GM19463 (cell line): Measurements from ENCODE around the gene SRRT.

Experiments
- ATAC-seq: cut with Tn5 transposase; IDR thresholded peaks from one replicate; pipeline ENCODE4 v1.9.1; 2021; ENCODE audit warnings: mild to moderate bottlenecking, moderate library complexity; ENCODE audit not compliant: unreplicated experiment

Gene SRRT, protein sequence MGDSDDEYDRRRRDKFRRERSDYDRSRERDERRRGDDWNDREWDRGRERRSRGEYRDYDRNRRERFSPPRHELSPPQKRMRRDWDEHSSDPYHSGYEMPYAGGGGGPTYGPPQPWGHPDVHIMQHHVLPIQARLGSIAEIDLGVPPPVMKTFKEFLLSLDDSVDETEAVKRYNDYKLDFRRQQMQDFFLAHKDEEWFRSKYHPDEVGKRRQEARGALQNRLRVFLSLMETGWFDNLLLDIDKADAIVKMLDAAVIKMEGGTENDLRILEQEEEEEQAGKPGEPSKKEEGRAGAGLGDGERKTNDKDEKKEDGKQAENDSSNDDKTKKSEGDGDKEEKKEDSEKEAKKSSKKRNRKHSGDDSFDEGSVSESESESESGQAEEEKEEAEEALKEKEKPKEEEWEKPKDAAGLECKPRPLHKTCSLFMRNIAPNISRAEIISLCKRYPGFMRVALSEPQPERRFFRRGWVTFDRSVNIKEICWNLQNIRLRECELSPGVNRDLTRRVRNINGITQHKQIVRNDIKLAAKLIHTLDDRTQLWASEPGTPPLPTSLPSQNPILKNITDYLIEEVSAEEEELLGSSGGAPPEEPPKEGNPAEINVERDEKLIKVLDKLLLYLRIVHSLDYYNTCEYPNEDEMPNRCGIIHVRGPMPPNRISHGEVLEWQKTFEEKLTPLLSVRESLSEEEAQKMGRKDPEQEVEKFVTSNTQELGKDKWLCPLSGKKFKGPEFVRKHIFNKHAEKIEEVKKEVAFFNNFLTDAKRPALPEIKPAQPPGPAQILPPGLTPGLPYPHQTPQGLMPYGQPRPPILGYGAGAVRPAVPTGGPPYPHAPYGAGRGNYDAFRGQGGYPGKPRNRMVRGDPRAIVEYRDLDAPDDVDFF

DNA sequence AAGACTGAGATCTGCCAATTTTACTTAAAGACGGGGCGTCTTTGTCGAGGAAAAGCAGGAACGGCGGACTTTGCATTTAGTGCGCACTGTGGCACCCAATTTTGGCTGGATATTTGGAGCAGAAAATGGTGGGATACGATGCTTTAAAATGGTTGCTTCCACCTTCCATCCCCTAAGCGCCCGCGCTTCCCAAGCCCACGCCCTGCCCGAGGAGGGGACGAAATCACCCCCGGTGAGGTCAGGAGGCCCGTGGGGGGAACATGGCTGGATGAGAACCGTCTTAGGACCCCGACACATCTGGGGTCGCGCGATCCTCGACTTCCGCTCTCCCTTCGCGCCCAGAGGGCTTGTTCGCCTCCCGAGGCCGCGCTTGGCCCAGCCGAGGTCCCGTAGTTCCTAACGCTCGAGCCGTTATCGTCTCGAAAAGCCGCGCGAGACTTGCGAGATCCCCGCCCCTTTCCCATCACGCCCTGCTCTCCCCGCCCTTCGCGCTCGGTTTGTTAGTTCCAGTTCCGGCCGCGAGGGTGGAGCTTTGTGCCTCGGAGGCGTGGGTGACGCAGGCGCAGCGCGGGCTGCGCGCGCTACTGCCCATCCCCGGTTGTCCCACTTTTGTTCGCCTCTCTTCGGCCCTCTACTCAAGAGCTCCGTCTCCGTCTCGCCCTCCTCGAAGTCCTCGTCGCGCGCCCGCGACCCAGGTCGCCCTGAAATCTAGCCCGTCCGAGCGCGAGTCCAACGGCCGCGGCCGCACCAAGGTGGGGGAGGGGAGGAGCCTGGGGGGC lies at the start of gene SRRT:
Gene SRRT, plus strand, starts transcription at position 527 of the 779 bp plus-strand sequence. CDS start 488 bp downstream, outside the sequence.
- ATAC-seq: peak; percentile 94

DNA sequence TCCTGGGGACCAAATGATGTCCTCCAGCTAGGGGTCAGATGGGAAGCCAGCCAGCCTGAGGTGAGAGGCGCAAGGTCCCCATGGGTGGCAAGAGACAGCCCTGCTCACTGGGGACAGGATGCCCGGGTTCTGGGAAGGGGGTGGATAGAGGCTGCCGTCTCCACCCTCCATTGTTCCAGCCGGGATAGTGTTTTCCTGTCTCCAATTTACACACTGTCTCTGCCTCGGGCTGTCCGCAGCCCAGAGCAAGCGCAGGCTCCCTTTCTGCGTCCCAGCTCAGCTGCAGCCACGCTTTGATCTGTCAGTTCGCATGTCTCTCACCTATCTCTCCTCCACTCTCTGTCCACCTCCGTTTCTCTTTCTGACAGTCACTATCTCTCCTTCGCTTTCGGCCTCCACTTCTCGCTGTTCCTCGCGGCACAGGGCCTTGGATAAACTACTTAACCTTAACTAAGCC lies 49.7 kb upstream of the SRRT start:
- ATAC-seq: no peak

DNA sequence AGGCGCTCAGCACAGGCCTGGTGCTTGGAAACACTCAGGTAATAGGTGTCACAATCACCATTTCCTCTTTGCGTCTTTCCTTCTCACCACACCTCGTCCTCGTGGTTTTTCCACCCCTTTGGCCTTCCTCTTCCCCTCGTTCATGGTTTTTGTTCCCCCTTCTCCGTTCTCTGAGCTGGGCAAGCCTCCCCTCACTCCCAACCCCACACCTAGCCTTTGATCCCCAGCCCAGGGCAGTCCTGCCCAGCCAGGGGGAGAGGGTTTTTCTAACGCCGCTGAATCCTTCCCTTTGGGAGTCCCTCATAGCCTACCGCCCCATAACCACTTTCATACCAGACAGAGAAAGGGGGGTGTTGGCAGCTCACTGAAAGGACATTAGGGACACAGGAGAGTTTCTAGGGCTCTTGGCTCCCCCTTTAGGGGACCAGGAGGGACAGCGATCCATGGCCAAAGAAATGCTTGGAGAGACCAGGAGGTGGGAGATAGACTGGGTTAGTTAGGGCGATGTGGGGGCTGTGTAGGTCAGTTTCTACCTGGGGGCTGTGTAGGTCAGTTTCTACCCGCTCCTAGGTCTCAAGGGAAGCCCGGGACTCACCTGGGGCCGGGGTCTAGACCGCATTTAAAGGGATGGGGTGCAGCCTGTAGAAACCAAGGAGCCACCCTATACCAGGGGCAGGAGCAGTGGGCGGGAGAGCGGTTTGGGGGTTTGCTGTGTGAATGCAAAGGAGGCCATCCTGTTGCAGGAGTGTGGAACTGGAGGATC lies 49.0 kb upstream of the SRRT start:
- no peak for ATAC-seq

DNA sequence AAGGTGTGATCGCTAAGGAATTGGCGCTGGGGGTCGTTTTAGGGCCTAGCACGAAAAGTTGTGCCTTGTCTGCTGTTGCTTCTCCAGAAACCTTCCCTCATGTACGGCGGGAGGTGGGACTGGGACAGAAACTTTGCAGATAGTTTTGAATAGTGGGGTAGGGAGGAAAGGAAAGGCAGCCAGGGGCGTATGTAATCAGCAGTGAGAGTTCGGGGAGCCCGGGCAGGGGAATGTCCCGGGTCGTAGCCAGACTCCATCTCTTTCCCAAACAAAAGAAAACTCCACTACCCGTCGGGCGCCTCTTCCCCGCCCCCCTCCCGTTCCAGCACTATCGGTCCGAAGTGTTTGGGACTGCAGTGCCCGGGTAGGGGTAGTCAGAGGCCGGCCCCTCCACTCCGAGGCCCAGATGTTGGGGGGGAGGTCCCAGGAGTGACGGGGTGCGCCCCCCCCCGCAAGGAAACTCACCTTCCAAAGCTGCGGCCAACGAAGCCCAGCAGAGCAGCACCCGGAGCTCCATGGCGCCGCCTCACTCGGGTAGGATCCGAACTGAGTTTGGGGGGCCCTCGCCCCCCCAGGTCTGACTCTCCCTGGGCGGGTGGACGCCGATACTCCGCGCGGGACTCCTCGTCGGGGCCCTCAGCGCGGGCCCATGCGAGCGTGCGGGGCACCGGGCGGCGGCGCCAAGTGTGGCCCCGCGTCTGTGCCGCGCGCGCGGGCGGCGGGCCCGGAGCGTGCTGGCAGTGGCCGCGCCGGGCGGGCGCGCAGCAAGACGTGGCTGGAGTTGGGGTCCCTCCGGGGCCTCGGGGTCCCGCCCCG lies 48.2 kb upstream of the SRRT start:
- no peak for ATAC-seq

- ATAC-seq: no peak
Measured at GRCh38 chr7:100827330-100828226, 47.3 kb upstream of the SRRT start, which contains the start of gene EPHB4. TSS of gene EPHB4 (minus strand) at chr7:100827523. CDS start at chr7:100827030, 493 bp downstream.

- ATAC-seq: no peak
Measured at GRCh38 chr7:100829150-100829716, 45.7 kb upstream of the SRRT start.

DNA sequence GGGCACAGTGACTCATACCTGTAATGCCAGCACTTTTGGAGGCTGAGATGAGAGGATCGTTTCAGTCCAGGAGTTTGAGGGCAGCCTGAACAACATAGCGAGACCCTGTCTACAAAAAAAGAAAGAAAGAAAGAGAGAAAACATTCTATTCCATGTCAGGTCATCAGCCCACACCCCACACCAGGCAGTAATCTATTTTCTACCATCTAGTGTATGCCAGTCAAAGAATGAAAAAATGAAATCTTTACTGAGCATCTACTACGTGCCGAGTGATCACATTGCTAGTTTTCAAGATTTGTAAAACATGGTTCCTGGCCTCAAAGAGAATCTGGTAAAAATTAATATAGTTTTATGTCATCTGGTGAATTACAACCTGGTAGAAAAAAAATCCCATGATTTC lies 44.5 kb upstream of the SRRT start:
- no peak for ATAC-seq

- no peak for ATAC-seq
Measured at GRCh38 chr7:100832281-100832633, 42.6 kb upstream of the SRRT start.

GRCh38 chr7:100835903-100836811 lies 38.7 kb upstream of the SRRT start:
- ATAC-seq: no peak

- ATAC-seq: no peak
Measured at GRCh38 chr7:100836812-100837098, 38.1 kb upstream of the SRRT start.

DNA sequence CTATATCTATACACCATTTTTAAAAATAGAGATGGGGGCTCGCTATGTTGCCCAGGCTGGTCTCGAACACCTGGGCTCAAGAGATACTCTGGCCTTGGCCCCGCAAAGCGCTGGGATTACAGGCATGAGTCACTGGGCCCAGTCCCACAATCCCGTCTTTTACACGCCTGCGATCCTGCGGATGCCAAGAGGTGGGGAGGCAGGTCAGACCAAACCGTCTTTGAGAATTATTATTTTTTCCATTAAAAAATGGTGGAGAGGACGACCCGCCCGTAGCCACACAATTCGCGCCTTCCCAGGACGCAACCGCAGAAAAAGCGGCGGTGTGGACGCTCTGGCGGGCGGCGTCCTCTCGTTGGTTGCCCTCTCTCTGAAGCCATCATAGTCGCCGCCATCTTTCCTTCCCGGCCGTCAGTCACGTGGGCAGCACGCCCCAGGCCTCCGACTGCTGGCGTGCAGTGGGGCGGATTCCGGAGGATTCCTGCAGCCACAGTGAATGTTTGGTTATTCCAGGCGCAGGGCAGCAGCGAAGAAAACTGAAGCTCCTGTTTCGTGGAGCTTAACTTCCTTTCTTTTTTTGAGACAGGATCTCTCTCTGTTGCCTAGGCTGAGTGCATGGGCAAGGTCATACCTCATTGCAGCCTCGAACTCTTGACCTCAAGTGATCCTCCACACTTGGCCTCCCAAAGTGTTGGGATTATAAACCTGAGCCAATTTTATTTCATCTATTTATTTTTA lies 37.6 kb upstream of the SRRT start:
- ATAC-seq: peak; percentile 80

DNA sequence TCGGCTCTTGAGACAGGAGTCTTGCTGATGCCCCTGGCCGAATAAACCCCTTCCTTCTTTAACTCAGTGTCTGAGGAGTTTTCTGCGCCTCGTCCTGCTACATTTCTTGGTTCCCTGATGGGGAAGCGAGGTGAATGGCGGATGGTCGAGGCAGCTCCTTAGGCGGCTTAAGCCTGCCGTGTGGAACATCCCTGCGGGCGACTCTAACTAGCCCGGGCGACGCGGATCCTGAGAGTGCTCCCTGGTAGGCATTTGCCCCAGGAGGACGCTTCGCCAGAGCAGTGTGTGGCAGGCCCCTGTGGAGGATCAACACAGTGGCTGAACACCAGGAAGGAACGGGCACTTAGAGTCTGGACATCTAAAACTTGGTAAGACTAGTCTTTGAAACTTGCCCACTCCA lies 35.5 kb upstream of the SRRT start:
- no peak for ATAC-seq

DNA sequence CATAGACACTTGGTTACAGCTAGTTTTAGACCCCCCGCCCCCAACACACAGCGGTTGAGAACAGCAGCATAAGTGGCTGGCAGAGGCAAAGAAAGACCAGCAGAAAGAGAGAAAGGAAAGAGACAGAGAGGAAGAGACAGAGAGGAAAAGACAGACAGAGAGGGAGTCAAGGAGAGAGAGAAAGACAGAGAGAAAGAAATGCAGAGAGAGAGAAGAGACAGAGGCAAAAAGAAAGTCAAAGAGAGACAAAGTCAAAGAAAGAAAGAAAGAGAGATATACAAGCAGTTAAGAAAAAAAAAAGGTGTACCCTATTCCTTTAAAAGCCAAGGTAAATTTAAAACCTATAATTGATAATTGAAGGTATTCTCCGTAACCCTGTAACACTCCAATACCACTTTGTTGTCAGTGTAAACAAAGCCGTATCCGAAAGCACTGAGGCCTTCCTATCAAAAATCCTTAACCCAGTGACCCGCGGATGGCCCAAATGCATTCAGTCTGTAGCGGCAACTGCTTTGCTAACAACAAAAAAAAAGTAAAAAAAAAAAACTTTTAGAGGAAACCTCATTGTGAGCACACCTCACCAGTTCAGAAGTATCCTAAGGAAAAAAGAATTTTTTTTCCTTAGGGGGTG lies 34.3 kb upstream of the SRRT start:
- no peak for ATAC-seq

DNA sequence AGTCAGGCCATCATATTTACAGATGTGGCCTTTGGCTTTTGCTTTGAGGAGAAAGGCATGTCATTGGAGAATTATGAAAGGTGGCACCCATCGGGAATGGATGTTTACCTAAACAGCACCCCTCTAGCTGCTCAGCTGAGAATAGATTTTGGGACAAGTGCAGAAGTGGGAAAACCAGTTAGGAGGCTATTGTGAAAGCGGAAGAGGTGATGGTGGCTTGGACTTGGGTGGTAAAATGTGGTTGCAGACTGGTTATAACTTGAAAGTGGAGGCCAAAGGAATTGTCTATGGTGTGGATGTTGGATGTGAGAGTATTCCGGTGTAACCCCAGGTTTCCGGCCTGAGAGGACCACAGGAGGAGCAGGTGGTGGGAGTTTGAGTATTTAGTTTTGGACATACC lies 27.5 kb upstream of the SRRT start:
- no peak for ATAC-seq

DNA sequence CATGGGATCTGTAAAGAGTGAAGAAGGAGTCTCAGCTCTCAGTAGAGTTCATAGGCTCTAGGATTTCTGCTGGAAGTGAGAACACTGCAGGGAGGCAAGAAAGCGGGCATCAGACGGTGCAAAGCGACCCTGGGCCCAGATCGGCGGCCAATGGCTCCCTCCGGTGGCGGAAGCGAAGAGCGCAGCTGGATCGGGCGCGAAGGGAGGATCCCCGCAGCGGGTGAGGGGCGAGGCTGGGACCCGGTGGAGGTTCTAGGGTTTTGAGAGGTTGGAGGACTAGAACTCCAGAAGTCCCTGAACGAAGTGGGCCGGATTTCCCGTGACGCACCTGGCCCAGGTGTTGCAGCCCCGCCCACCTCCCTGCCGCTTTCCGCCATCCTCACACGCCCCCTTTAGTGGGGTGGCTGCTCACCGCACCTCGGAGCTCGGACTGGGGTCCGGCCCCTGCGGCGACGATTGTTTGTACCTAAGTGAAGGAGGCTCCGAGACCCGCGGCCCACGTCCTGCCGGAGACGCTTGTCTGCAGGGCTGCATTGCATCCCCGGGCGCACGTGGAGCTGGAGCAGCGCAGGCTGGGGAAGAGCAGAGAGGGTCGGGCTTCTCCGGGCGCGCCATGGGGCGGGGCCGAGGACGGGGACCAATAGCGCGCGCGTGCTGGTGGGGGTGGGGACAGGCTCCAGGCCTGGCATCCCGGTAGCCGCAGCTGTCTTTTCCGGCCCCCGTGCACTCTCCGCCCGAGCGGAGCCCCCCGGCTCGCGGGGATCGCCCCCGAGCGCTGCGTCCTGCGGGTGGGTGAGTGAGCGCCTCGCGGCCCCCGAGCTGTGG lies 22.6 kb upstream of the SRRT start, which contains the start of gene SLC12A9:
Gene SLC12A9, plus strand, starts transcription at position 666 of the 825 bp plus-strand sequence. CDS start 1,485 bp downstream, outside the sequence.
- peak; percentile 95 for ATAC-seq
